ENCODE results near the gene STAG1.
A peak's percentile ranks its signal among the peaks of the same experiment; 100 is the strongest.
"Not testable (repeated sequence)": the region's sequence is repeated elsewhere in the genome, so short reads cannot be mapped to it uniquely, and the experiment has no call there.

STAG1 gene

GRCh38 chr3:136643380-136643779 is 108.8 kb downstream of the STAG1 start:
- not testable (repeated sequence) for DNase-seq

GRCh38 chr3:136642711-136643110 is 109.5 kb downstream of the STAG1 start:
- DNase-seq = no peak

GRCh38 chr3:136639069-136639468 is 113.1 kb downstream of the STAG1 start:
- DNase-seq = no peak

- DNase-seq = no peak
Measured at GRCh38 chr3:136637176-136637575, 115.0 kb downstream of the STAG1 start.

GRCh38 chr3:136634821-136635220 is 117.4 kb downstream of the STAG1 start:
- DNase-seq = no peak

- peak; percentile 25 for DNase-seq
Measured at GRCh38 chr3:136632625-136633081, 119.5 kb downstream of the STAG1 start.

GRCh38 chr3:136631424-136631823 is 120.8 kb downstream of the STAG1 start:
- peak; percentile 12 for DNase-seq

- DNase-seq = no peak
Measured at GRCh38 chr3:136630915-136631314, 121.3 kb downstream of the STAG1 start.

- DNase-seq = no peak
Measured at GRCh38 chr3:136626493-136626892, 125.7 kb downstream of the STAG1 start.

GRCh38 chr3:136624894-136625815 is 127.0 kb downstream of the STAG1 start:
- no peak for DNase-seq

GRCh38 chr3:136624371-136624770 is 127.8 kb downstream of the STAG1 start:
- no peak for DNase-seq

- DNase-seq = peak; percentile 27
Measured at GRCh38 chr3:136621628-136622027, 130.6 kb downstream of the STAG1 start.

GRCh38 chr3:136620436-136620835 is 131.7 kb downstream of the STAG1 start:
- DNase-seq = no peak

- DNase-seq = not testable (repeated sequence)
Measured at GRCh38 chr3:136617969-136618525, 134.1 kb downstream of the STAG1 start.

- DNase-seq = no peak
Measured at GRCh38 chr3:136617198-136617597, 135.0 kb downstream of the STAG1 start.

GRCh38 chr3:136612512-136612911 is 139.7 kb downstream of the STAG1 start:
- no peak for DNase-seq

- DNase-seq = no peak
Measured at GRCh38 chr3:136606990-136607389, 145.2 kb downstream of the STAG1 start.

GRCh38 chr3:136606216-136606615 is 146.0 kb downstream of the STAG1 start:
- DNase-seq = not testable (repeated sequence)

- DNase-seq = peak; percentile 35
Measured at GRCh38 chr3:136604961-136605360, 147.2 kb downstream of the STAG1 start.

- DNase-seq = no peak
Measured at GRCh38 chr3:136602818-136603217, 149.4 kb downstream of the STAG1 start.

- DNase-seq = no peak
Measured at GRCh38 chr3:136595913-136596697, 156.1 kb downstream of the STAG1 start.

GRCh38 chr3:136586580-136586979 is 165.6 kb downstream of the STAG1 start:
- no peak for DNase-seq

GRCh38 chr3:136584728-136585127 is 167.4 kb downstream of the STAG1 start:
- DNase-seq = peak; percentile 1

Measured in fibroblast of skin of scalp (primary cell).